D721Med (cell line): ENCODE data around the gene DTX3L.

Experiments
- DNase-seq: peaks from one replicate; pipeline ENCODE4 v3.0.0; 2011; ENCODE audit warnings: low spot score; ENCODE audit not compliant: insufficient read length
- FAIRE-seq: peaks from 2 replicates; lab custom pipeline; 2011; peaks lifted over from hg19 to GRCh38; lab: Jason Lieb, UNC
- TF ChIP-seq, protein P1 (sequence below): IDR thresholded peaks from 2 replicates; pipeline ENCODE4 v1.5.1; 2012; ENCODE audit warnings: mild to moderate bottlenecking, control low read depth; ENCODE audit not compliant: insufficient read depth; ENCODE audit errors: missing control alignments

The DTX3L gene

DNA sequence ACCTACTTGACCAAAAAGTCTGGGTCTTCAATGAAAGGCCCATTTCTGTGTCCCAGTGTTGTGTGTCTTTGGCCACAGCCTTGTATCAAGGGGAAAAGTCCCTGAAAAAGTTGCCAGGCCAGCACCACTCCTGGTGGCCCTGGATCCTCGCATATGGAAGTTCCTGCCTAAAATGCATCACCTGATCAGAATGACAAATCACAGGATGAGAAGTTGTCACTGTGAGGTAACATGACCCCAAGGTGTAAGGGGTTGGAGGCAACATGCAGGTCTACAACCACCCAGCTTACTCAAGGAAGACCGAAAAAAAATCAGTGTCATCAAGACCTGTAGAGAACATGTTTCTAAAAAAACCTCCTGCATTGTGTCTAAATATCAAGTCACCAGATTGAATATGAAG, 38.9 kb downstream of the DTX3L start:
- TF ChIP-seq, protein P1, sequence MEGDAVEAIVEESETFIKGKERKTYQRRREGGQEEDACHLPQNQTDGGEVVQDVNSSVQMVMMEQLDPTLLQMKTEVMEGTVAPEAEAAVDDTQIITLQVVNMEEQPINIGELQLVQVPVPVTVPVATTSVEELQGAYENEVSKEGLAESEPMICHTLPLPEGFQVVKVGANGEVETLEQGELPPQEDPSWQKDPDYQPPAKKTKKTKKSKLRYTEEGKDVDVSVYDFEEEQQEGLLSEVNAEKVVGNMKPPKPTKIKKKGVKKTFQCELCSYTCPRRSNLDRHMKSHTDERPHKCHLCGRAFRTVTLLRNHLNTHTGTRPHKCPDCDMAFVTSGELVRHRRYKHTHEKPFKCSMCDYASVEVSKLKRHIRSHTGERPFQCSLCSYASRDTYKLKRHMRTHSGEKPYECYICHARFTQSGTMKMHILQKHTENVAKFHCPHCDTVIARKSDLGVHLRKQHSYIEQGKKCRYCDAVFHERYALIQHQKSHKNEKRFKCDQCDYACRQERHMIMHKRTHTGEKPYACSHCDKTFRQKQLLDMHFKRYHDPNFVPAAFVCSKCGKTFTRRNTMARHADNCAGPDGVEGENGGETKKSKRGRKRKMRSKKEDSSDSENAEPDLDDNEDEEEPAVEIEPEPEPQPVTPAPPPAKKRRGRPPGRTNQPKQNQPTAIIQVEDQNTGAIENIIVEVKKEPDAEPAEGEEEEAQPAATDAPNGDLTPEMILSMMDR: no peak
- FAIRE-seq (no peak), DNase-seq (no peak)

DNA sequence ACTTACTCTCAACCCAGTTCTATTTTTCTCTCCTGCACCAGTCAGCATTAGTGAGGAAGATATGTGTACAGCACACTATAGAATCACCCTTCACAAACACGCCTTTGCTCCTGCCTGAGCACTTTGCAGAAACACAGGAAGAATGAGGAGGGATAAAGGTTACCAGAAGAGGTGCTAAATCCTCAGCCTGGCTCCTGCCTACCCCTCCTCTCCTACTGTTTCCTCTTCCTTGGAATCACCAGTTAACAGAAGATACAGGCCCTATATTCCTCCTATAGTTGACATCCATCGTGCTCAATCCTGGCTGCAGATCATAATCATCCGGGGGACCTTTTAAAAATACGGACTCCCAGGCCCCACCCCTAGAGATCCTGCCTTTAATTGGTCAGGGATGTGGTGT, 42.2 kb downstream of the DTX3L start:
- FAIRE-seq: no peak
- no peak for DNase-seq
- TF ChIP-seq, protein P1: no peak

DNA sequence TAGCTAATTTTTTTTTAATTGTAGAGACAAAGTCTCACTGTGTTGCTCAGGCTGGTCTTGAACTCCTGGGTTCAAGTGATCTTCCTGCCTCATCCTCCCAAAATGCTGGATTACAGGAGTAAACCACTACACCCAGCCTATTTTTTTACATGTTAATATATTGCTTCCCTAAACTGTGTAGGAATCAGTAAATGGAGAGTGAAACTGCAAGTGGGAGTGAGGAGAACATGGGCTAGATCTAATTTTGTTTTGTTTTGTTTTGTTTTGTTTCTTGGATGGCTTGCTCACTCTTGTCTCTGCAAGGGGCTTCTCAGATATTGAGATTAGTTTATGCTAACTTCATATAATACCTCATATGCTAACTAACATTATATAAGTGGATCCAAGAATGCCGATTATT, 44.8 kb downstream of the DTX3L start:
- no peak for FAIRE-seq
- TF ChIP-seq, protein P1: no peak
- no peak for DNase-seq

DNA sequence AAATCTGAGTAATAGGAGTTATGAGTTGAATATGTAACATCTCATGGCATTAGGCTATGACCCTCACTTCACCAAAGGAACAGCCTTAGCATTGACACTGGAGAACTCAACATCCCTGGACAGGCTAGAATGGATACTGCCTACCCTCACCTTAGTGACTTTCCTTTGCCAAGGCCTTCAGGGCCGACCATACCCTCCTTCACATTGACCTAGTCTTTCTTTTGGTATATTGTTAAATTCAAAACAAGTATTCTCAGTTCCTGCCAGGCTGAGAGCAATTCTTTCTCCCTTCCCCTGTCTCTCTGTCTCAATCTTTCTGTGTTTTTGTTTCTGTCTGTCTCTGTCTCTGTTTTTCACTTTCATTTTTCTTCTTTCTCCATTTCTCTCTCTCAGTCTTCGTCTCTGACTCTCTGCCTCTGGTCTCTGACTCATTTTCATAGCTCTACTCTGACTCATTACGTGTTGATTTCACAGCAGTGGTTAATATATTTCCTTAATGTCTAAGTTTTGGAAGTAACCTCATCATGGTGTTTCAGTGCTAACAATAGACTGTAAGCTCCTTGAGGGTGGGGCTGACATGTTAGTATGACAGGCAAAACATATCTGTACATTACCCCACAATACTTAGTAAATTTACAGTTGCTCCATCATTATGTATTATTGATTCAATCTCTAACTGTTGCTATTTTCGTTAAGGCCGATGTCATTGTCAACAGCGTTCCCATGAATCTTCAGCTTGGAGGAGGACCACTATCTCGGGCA, 45.8 kb downstream of the DTX3L start:
- FAIRE-seq (no peak), DNase-seq (no peak)
- TF ChIP-seq, protein P1: no peak

DNA sequence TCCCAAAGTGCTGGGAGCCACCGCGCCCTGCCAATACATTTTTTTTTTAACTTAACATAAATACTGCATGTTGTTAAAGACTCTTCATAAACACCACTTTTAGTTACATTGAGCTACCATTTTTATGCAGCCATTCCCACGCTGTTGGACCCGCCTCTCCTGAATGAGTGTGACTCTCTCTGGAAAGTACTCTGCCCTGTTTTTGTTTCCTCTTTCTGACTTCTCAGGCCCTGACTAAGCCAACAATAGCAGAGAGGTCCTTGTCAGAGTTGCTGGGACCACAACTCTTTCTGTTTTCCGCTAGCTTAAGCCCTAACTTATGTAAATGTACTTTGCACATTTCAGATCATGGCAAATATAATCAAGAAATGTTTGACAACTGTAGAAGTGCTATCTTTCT, 48.6 kb downstream of the DTX3L start:
- TF ChIP-seq, protein P1: no peak
- FAIRE-seq (no peak), DNase-seq (no peak)

DNA sequence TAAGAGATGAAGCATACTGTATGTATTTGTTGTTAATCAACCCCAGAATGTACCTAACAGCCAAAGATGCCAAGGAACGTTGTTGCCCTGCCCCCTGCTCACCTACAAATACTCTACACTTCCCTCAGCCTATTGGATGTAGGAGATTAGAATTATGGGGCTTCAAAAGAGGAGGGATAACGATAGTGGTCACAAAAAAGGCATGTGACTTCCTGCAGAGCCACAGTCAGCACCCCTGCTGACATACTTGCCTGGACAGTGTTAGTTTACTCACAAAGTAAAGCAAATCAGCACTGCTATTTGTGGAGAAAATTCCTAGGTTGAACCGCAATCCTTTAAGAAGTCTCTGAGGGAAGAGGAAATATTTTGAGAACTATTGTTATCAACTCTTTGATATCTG, 51.2 kb downstream of the DTX3L start:
- no peak for FAIRE-seq

DNA sequence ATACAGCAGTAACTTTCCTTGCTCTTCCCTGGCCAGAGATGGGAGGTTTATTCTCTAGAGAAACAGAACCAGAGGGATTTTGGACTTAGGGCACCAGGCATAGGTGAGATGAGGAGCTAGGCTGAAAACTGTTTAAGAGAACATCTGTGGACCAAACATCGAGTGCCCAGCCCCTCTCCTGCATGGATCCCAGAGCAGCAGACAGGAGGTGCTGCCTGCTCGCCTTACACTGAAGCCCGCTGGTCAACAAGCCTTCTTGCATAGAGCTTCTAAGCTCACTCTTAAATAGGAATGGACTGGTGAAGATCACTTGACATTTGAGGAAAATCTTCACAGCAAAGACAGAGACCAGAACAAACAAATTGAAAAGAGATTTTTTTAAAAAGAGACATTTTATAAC, 54.5 kb downstream of the DTX3L start:
- FAIRE-seq: no peak
- no peak for DNase-seq
- TF ChIP-seq, protein P1: no peak

More for the DNA sequence above, 51.2 kb downstream of the DTX3L start:
- DNase-seq: no peak
- TF ChIP-seq, protein P1: no peak
